T-helper 1 cell treated with Interleukin-12 subunit alpha and Interleukin-12 subunit beta and Interleukin-4 antibody, amounts not matched to agents 30 μg/mL and 1 μg/mL, for 36 hours (primary cell): ENCODE measurements around the gene OR5AU1.

ENCODE experiments used
- H3K27ac Mint-ChIP-seq: one replicate; pipeline ENCODE4 v1.8.0; 2021; ENCODE audit warnings: mild to moderate bottlenecking, mixed read lengths
- H3K27me3 Mint-ChIP-seq: one replicate; pipeline ENCODE4 v1.8.0; 2021; ENCODE audit warnings: low read depth, mixed read lengths
- H3K36me3 Mint-ChIP-seq: one replicate; pipeline ENCODE4 v1.8.0; 2021; ENCODE audit warnings: low read depth, mixed read lengths
- H3K4me1 Mint-ChIP-seq: one replicate; pipeline ENCODE4 v1.8.0; 2021; ENCODE audit warnings: low read depth, mixed read lengths
- H3K4me3 Mint-ChIP-seq: one replicate; pipeline ENCODE4 v1.8.0; 2021; ENCODE audit warnings: mild to moderate bottlenecking, moderate library complexity, mixed read lengths
- H3K9me3 Mint-ChIP-seq: one replicate; pipeline ENCODE4 v1.8.0; 2021; ENCODE audit warnings: mixed read lengths

The OR5AU1 gene

DNA sequence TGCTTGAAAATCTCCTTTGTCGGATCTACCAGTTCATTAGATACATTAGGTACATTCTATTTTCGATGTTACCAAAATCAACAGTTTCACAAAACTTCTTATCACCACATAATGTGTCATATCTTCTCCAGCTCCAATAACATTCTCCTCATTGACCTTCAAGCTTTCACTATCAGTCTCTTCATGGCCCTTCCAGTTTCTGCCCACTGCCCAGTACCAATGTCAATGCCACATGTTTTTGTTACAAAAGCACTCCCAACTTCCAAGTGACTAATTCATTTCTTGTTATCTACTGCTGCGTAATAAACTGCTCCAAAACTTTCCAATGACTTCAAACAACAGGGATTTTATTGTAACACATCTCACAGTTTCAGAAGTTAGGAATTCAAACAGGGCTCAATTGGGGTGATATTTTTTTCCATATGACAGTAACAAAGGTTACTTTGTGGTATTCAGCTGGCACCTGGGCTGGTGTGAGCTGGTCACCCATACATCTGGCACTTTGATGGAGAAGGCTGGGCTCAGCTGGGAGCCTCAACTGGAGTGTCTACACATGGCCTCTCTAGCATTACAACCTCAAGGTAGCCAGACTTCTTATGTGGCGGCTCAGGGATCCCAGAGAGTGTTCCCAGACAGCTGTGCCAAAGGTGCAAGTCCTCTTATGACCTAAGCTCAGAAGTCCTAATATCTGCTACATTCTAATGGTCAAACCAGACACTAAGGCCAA lies 6.1 kb downstream of the OR5AU1 start:
- Mint-ChIP-seq H3K36me3 (no peaks in the 10 kb centered on the region), H3K4me3 (no peak overlapping the region), H3K27ac (no peak overlapping the region), H3K9me3 (peaks cover 17% of the 10 kb centered on the region), H3K4me1 (no peaks in the 10 kb centered on the region), H3K27me3 (peaks cover 17% of the 10 kb centered on the region)

DNA sequence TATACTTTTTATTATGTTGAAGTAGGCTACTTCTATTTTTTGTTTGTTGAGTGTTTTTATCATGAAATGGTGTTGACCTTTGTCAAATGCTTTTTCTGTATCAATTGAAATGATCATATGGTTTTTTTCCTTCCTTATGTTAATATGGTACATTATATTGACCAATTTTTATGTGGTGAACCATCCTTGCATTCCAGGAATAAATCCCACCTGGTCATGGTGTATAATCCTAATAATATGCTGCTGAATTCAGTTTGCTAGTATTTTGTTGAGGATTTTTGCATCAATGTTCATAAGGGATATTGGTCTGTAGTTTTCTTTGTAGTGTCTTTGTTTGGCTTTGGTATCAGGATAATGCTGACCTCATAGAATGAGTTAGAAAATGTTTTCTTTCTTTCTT lies 10.4 kb downstream of the OR5AU1 start:
- H3K27me3 Mint-ChIP-seq: peaks cover 21% of the 10 kb centered on the region
- H3K27ac Mint-ChIP-seq: no peak overlapping the region
- peaks cover 18% of the 10 kb centered on the region for H3K9me3 Mint-ChIP-seq
- no peaks in the 10 kb centered on the region for H3K36me3 Mint-ChIP-seq
- H3K4me1 Mint-ChIP-seq: no peaks in the 10 kb centered on the region
- no peak overlapping the region for H3K4me3 Mint-ChIP-seq

DNA sequence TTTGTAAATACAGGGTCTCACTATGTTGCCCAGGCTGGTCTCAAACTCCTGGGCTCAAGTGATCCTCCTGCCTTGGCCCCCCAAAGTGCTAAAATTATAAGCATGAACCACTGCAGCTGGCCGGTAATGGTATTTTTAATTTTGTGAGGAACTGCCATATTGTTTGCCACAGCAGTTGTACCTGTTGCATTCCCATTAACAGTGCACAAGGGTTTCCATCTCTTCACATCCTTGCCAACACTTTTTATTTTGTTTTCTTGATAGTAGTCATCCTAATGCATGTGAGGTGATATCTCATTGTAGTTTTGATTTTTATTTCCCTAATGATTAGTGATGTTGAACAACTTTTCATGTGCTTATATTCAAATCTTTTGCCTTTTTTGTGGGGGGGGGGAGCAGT lies 13.5 kb downstream of the OR5AU1 start:
- peaks cover 18% of the 10 kb centered on the region for H3K9me3 Mint-ChIP-seq
- no peaks in the 10 kb centered on the region for H3K4me1 Mint-ChIP-seq
- H3K4me3 Mint-ChIP-seq: no peak overlapping the region
- no peaks in the 10 kb centered on the region for H3K36me3 Mint-ChIP-seq
- H3K27ac Mint-ChIP-seq: no peak overlapping the region
- peaks cover 12% of the 10 kb centered on the region for H3K27me3 Mint-ChIP-seq

DNA sequence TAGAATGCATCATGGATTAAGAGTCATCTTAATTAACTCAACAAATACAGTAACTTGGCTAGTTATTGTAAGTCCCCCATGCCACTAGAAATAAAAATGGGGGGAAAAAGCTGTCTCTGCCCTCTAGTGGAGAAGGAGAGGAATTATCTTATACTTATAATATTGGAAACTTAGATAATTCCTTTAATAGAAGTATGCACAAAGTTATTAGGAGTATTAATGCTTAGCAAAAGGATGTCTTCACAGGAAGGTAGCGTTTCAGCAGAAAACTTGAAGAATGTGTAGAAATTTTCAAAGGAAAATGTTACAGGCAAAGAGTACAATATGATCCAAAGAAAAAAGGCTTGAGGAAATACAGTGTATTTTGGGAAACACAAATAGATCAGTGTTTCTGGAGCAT lies 19.8 kb downstream of the OR5AU1 start:
- H3K27me3 Mint-ChIP-seq: no peaks in the 10 kb centered on the region
- no peak overlapping the region for H3K4me3 Mint-ChIP-seq
- H3K36me3 Mint-ChIP-seq: no peaks in the 10 kb centered on the region
- no peaks in the 10 kb centered on the region for H3K4me1 Mint-ChIP-seq
- H3K27ac Mint-ChIP-seq: no peak overlapping the region
- no peaks in the 10 kb centered on the region for H3K9me3 Mint-ChIP-seq

DNA sequence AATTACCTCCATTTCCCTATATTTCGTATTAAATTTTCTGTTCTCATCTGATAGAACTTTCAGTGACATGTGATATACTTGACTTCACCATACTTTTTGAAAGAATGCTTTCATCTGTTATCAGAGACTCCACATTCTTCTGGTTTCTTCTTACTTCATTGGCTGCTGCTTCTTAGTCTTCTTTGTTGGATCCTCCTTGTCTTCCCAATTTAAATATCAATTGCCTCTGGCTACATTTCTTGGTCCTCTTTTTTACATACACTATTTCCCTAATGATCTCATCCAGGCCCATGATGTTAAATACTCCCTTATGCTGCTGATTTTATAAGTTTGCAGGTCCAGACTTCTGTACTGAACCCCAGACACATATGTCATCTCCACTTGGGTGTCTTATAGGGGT lies 22.0 kb downstream of the OR5AU1 start:
- Mint-ChIP-seq H3K36me3 (no peaks in the 10 kb centered on the region), H3K4me1 (no peaks in the 10 kb centered on the region), H3K27ac (no peak overlapping the region), H3K4me3 (no peak overlapping the region), H3K9me3 (no peaks in the 10 kb centered on the region), H3K27me3 (peaks cover 3% of the 10 kb centered on the region)

DNA sequence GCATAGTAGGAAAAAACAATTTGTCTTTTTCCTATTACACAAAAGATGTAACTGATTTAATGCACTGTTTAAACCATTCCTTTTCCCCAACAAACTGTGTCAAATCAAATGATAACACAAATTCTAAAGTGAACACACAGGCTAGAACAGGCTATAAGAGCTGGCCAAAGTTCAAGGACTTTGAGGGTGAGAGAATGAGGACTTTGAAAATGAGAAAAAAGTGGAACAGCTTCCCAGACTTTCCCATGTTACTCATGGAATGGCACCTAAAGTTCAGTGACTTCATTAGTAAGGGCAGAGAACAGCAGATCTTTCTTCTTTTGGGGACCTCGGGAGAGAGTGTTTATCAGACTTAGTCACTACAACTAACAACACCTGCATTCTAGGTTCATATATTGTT lies 32.4 kb downstream of the OR5AU1 start:
- Mint-ChIP-seq H3K9me3 (peaks cover 4% of the 10 kb centered on the region), H3K4me3 (no peak overlapping the region), H3K27ac (no peak overlapping the region), H3K4me1 (peaks cover 3% of the 10 kb centered on the region), H3K36me3 (no peaks in the 10 kb centered on the region), H3K27me3 (peaks cover 30% of the 10 kb centered on the region)

DNA sequence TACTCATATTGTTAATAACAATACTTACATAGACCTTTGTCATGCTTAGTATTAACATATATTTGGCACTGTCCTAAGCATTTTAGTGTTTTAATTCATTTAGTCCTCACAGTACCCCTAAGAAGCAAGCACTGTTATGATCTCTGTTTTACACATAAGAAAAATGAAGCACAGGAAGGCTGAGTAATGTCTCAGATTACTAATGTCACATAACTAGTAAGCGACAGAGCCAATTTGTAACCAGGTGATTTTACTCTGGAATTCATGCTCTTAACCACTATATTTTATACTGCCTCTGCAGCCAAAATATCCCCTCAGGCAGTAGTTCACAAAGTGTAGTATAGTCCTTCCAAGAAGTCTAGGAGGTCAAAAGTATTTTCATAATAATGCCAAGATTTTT lies 34.7 kb downstream of the OR5AU1 start:
- Mint-ChIP-seq H3K36me3 (no peaks in the 10 kb centered on the region), H3K4me1 (peaks cover 3% of the 10 kb centered on the region), H3K9me3 (peaks cover 4% of the 10 kb centered on the region), H3K4me3 (no peak overlapping the region), H3K27me3 (peaks cover 13% of the 10 kb centered on the region), H3K27ac (no peak overlapping the region)

DNA sequence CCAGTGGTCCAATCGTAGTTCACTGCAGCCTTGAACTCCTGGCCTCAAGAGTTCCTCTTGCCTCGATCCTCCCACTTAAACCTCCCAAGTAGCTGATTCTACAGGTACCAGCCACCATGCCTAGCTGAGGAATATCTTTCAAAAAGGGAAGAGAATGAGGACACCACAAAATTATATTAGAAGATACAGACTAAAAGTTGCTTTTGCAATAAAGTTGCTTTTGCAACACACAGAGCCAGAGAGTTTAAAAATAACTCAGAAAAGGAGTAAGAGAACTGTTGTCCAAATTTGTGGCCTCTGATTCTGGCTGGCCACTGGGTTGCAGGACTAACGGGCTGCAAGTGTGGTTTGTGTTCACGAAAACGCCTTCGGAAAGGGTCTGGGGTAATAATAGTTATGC lies 35.2 kb downstream of the OR5AU1 start:
- Mint-ChIP-seq H3K9me3 (peaks cover 4% of the 10 kb centered on the region), H3K36me3 (no peaks in the 10 kb centered on the region), H3K4me1 (peaks cover 3% of the 10 kb centered on the region), H3K27ac (no peak overlapping the region), H3K4me3 (no peak overlapping the region), H3K27me3 (peaks cover 11% of the 10 kb centered on the region)

DNA sequence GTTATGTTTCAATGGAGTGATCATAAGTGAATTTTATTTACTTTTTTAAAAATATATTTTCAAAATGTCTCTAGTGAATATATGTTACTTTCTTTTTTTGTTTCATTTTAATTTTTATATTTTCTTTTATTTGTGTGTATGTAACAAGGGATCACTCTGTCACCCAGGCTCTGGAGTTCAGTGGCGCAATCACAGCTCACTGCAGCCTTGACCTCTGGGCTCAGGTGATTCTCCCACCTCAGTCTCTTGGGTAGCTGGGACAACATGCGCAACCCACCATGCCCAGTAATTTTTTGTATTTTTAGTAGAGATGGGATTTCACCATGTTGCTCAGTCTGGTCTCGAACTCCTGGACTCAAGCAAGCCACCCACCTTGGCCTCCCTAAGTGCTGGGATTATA lies 36.9 kb downstream of the OR5AU1 start:
- no peaks in the 10 kb centered on the region for H3K36me3 Mint-ChIP-seq
- peaks cover 4% of the 10 kb centered on the region for H3K27me3 Mint-ChIP-seq
- H3K27ac Mint-ChIP-seq: no peak overlapping the region
- H3K9me3 Mint-ChIP-seq: no peaks in the 10 kb centered on the region
- peaks cover 3% of the 10 kb centered on the region for H3K4me1 Mint-ChIP-seq
- no peak overlapping the region for H3K4me3 Mint-ChIP-seq

DNA sequence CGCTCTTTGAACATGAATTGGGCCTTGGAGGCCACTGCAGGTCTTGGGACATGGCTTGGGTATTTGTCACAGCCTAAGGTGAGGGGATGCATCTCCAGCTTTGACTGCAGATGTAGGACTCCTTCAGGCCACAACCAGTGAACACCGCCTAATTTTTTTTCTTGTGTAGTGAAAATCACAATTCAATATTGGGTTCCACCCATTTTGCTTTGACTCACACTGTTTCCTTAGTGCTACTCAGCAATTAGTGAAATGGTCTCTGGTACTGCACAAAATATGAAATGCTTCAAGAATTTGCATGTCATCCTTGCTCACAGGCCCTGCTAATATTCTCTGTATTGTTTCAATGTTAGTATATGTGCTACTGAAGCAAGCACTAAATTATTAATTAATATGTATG lies 42.5 kb downstream of the OR5AU1 start:
- H3K36me3 Mint-ChIP-seq: no peaks in the 10 kb centered on the region
- H3K4me3 Mint-ChIP-seq: no peak overlapping the region
- peaks cover 2% of the 10 kb centered on the region for H3K4me1 Mint-ChIP-seq
- H3K27ac Mint-ChIP-seq: no peak overlapping the region
- no peaks in the 10 kb centered on the region for H3K9me3 Mint-ChIP-seq
- H3K27me3 Mint-ChIP-seq: no peaks in the 10 kb centered on the region

DNA sequence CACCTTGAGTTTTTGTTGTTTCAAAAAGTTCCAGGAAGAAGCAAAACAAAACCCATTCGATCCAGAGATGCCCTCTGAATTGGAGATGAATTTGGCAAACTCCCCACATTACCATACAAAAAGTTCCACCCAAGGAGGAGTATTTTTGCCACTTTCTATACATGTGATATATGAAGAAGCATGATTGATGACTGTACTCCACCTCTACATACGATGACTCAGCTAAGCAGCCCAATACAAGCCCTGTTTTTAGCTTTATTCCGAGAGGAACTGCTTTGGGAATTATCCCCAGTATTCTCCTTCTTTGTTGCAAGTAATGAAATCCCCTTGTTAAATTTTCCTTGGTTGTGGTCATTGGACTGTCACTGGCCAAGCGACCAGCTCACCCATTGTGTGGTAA lies 43.6 kb downstream of the OR5AU1 start:
- no peak overlapping the region for H3K27ac Mint-ChIP-seq
- H3K27me3 Mint-ChIP-seq: no peaks in the 10 kb centered on the region
- H3K4me1 Mint-ChIP-seq: peaks cover 2% of the 10 kb centered on the region
- no peaks in the 10 kb centered on the region for H3K9me3 Mint-ChIP-seq
- H3K36me3 Mint-ChIP-seq: no peaks in the 10 kb centered on the region
- no peak overlapping the region for H3K4me3 Mint-ChIP-seq

DNA sequence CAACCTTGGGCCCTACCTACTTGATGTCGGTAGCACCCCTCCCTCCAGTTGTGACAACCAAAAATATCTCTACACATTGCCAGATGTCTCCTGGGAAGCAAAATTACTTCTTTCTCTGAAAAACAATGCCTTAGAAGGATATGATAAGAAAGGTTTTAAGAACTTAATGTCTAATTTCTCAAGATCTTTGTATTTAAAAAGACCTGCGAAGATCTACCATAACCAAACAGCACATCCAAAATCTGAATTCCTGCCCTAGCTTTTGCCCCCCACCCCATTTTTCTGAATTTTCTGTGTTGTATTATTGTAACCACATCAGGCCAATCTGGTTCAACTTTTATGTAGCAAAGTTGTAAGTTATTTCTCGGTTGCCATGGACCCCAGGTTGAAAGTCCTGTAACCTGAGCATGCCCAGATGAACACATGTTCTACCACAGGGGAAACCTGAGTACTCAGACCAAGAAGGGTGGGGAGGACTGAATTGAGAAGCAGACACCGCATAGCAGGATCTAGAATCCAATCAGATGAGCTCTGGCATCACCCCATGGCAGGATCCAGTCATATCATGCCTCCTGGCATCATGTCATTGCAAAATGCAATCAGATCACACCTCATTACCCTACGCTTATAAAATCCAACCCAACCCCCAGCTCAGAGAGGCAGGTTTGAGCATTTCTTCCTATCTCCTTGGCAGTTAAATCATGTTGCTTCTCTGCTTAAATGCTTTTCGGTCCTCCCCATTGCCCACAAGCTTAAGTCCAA lies 46.3 kb downstream of the OR5AU1 start:
- peak overlapping the region; percentile 13 for H3K27ac Mint-ChIP-seq
- H3K9me3 Mint-ChIP-seq: no peaks in the 10 kb centered on the region
- no peak overlapping the region for H3K4me3 Mint-ChIP-seq
- H3K4me1 Mint-ChIP-seq: peaks cover 13% of the 10 kb centered on the region
- no peaks in the 10 kb centered on the region for H3K27me3 Mint-ChIP-seq
- no peaks in the 10 kb centered on the region for H3K36me3 Mint-ChIP-seq

DNA sequence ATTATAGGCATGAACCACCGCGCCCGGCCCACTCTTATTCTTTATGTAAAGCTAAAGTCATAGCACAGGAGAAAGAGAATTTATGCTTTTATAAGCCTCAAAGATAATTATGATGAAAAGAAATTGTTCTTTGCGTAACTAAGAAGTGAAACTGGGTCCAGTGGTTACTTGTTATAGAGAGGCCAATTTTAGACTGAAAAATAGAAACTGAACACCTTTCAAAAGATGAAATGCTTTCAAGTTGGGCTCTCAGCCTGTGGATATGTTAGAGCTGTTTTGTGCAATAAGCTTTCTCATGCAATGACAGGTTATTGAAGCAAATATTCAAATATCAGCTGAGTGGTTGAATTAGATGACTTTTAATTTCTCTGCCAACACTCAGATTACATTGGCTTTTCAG lies 47.1 kb downstream of the OR5AU1 start:
- no peaks in the 10 kb centered on the region for H3K36me3 Mint-ChIP-seq
- H3K9me3 Mint-ChIP-seq: no peaks in the 10 kb centered on the region
- H3K4me1 Mint-ChIP-seq: peaks cover 15% of the 10 kb centered on the region
- H3K27me3 Mint-ChIP-seq: no peaks in the 10 kb centered on the region
- no peak overlapping the region for H3K4me3 Mint-ChIP-seq
- no peak overlapping the region for H3K27ac Mint-ChIP-seq

DNA sequence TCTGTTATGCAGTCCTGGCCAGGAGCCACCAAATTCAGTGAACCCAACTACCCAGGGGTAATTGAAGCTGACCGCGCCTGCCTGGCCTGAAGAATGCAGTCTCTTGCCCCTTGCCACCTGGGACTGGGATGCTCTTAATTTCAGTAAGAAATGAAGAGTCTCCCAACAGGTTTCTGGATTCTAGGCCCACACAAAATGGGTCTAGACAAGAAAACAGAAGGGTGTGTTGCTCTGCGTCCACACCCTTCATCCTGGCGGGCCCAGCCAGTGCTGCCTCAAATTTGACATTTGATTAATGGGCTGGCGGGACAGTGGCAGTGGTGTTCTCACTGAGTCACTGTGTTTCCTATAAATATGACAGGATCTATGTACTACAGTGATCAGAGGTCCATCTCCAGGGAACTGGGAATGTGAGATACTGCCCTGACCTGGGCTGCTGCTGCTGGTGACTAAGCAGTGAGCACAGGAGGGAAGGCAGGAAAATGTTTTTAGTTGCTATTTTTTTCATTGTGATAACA lies 48.5 kb downstream of the OR5AU1 start:
- Mint-ChIP-seq H3K36me3 (no peaks in the 10 kb centered on the region), H3K27ac (no peak overlapping the region), H3K4me1 (peaks cover 23% of the 10 kb centered on the region), H3K4me3 (no peak overlapping the region), H3K27me3 (no peaks in the 10 kb centered on the region), H3K9me3 (no peaks in the 10 kb centered on the region)
